IMR-90 (cell line): Measurements from ENCODE around the gene LAMC3.

ENCODE experiments used
- BHLHE40 ChIP-seq: fragments of 150-350 bp; IDR thresholded peaks from 2 replicates; pipeline ENCODE4 v1.6.1; 2016; ENCODE audit warnings: mild to moderate bottlenecking, low read depth, low read length
- CHD1 ChIP-seq: IDR thresholded peaks from 2 replicates; pipeline ENCODE4 v1.6.1; 2012; ENCODE audit warnings: low read depth, low read length, improper control_type of control experiment
- CTCF ChIP-seq: conservative IDR thresholded peaks from 2 replicates; pipeline ENCODE4 v1.5.1; 2012; ENCODE audit warnings: mild to moderate bottlenecking, low read depth, low read length, improper control_type of control experiment
- FOS ChIP-seq: fragments of 150-350 bp; IDR thresholded peaks from 2 replicates; pipeline ENCODE4 v1.6.1; 2016; ENCODE audit warnings: low read depth, low read length
- MAFK ChIP-seq: IDR thresholded peaks from 2 replicates; pipeline ENCODE4 v1.6.1; 2012; ENCODE audit warnings: low read depth, low read length, improper control_type of control experiment
- MAZ ChIP-seq: IDR thresholded peaks from 2 replicates; pipeline ENCODE4 v1.6.1; 2012; ENCODE audit warnings: low read depth, mild to moderate bottlenecking, low read length, improper control_type of control experiment, moderate library complexity, borderline replicate concordance
- MXI1 ChIP-seq: IDR thresholded peaks from 2 replicates; pipeline ENCODE4 v1.6.1; 2012; ENCODE audit warnings: low read depth, mild to moderate bottlenecking, low read length, moderate library complexity, borderline replicate concordance
- NFE2L2 ChIP-seq: fragments of 150-350 bp; IDR thresholded peaks from 2 replicates; pipeline ENCODE4 v1.6.1; 2016; ENCODE audit warnings: low read depth, mild to moderate bottlenecking, low read length
- POLR2A ChIP-seq: IDR thresholded peaks from 2 replicates; pipeline ENCODE4 v1.6.1; 2012; ENCODE audit warnings: mild to moderate bottlenecking, low read depth, low read length
- RAD21 ChIP-seq: IDR thresholded peaks from 2 replicates; pipeline ENCODE4 v1.6.1; 2012; ENCODE audit warnings: low read length, improper control_type of control experiment
- RCOR1 ChIP-seq: IDR thresholded peaks from 2 replicates; pipeline ENCODE4 v1.6.1; 2012; ENCODE audit warnings: mild to moderate bottlenecking, low read length, improper control_type of control experiment; ENCODE audit not compliant: insufficient replicate concordance
- RFX5 ChIP-seq: IDR thresholded peaks from 2 replicates; pipeline ENCODE4 v1.8.0; 2012; ENCODE audit warnings: low read depth, mild to moderate bottlenecking, low read length, moderate library complexity
- SMC3 ChIP-seq: fragments of 150-350 bp; IDR thresholded peaks from 2 replicates; pipeline ENCODE4 v1.6.1; 2016; ENCODE audit warnings: low read depth, mild to moderate bottlenecking, antibody characterized with exemption, low read length, moderate library complexity
- USF2 ChIP-seq: fragments of 150-350 bp; IDR thresholded peaks from 2 replicates; pipeline ENCODE4 v1.6.1; 2017; ENCODE audit warnings: mild to moderate bottlenecking, antibody characterized with exemption, low read length, low read depth

DNA sequence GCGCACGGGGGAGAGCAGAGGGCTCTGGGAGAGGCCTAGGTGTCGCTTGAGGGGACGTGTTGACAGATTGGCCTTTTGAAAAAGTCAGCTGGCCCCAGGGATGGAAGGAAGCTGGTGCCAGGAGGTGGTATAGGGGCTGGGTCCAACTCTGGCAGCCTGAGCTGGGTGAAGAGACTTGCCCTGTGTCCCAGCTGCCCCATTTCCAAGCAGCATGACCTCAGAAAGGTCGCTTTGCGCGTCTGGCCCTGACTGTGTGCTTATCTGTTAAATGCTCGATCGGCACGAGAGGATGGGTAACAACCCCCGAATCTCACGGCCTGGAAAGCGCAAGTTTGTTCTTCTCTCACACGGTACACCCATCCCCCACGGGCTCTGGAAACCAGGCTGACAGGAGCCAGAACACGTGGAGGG is 31.2 kb upstream of the LAMC3 start:
- no peak for TF ChIP-seq CTCF
- no peak for TF ChIP-seq POLR2A
- no peak for TF ChIP-seq SMC3
- no peak for TF ChIP-seq MAFK
- TF ChIP-seq NFE2L2 = no peak
- TF ChIP-seq MXI1 = no peak
- no peak for TF ChIP-seq RAD21
- TF ChIP-seq RFX5 = no peak
- no peak for TF ChIP-seq CHD1
- no peak for TF ChIP-seq FOS
- TF ChIP-seq MAZ = no peak
- no peak for TF ChIP-seq USF2
- no peak for TF ChIP-seq BHLHE40
- TF ChIP-seq RCOR1 = no peak
